Effector CD8-positive, alpha-beta T cell (primary cell): ENCODE measurements around the gene TIMM10.
A peak's percentile ranks its signal among the peaks of the same experiment; 100 is the strongest.

ENCODE experiments used
- DNase-seq: peaks from one replicate; lab custom pipeline; 2025; lab: John Stamatoyannopoulos, UW

Gene TIMM10

GRCh38 chr11:57504511-57504910, 26.0 kb downstream of the TIMM10 start:
- DNase-seq, result no peak

GRCh38 chr11:57502870-57503269, 27.7 kb downstream of the TIMM10 start:
- no peak for DNase-seq

DNA sequence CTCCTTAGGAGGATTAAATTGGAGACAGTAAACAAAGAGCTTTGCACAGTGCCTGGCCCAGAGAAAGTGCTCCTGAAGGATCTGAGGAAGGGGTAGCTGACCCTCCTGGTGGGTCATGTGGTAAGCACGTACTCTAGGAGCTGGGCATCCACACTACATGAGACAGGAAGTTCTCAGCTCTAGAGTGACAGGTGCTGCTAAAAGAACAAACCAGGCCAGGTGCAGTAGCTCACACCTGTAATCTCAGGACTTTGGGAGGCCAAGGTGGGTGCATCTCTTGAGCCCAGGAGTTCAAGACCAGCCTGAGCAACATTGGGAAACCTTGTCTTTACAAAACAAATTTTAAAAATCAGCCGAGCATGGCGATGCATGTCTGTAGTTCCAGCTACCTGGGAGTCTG, 28.2 kb downstream of the TIMM10 start:
- DNase-seq, result no peak

- no peak for DNase-seq
Measured at GRCh38 chr11:57501953-57502352, 28.6 kb downstream of the TIMM10 start.

DNA sequence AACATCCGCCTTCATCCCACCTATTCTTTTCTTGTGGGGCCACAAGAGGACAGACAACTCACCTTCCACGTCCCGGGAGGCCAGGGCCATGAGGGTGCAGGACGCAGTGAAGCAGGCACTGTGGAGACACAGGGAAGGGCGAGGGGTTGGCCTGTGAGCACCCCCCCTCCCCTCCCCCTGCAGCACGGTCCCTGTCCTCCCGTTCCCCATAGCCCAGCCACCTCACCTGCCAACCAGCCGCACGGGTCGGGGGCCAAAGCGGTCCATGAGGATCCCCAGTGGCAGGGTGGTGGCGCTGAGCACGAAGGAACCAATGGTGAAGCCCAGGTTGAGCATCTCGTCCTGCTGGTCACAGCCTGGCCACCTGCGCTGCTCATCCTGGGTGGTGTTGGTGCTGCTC, 29.6 kb downstream of the TIMM10 start:
- no peak for DNase-seq

DNA sequence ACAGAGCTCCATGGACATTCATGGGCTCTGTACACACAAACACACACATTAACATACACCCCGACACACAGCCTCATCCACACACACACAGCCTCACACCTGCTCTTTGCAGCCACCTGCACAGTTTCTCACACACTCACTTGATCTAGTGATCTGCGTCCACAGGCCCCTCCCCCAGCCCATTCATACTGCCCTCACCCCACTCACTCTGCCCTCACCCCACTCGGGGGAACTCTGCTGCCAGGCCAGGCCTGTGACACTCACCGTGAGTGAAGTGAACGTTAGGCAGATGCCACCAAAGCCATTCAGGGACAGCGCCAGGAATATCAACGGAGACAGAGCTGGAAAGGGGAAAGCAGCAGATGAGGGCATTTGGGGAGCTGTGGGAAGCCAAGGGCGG, 30.0 kb downstream of the TIMM10 start:
- DNase-seq, result no peak

DNA sequence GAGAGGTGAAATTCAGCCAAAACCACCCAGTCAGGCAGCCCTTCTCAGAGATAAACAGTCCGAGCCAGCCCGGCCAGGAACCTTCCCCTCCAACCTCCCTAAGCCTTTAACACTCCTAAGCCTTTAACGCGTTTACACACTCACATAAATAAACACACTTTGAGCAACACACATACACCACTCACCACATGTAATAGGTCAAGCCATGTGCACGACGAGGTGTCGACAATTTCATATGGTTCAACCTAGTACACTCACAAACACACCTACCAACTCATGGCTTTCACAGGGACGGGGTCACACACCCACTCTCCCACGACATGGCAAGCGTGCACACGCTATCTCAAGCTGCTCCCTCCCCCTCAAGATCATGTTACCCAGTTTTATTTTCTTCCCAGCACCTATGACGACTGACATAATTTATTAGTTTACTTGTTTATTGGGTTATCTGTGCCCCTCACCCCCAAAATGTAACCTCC, 30.5 kb downstream of the TIMM10 start:
- no peak for DNase-seq

DNA sequence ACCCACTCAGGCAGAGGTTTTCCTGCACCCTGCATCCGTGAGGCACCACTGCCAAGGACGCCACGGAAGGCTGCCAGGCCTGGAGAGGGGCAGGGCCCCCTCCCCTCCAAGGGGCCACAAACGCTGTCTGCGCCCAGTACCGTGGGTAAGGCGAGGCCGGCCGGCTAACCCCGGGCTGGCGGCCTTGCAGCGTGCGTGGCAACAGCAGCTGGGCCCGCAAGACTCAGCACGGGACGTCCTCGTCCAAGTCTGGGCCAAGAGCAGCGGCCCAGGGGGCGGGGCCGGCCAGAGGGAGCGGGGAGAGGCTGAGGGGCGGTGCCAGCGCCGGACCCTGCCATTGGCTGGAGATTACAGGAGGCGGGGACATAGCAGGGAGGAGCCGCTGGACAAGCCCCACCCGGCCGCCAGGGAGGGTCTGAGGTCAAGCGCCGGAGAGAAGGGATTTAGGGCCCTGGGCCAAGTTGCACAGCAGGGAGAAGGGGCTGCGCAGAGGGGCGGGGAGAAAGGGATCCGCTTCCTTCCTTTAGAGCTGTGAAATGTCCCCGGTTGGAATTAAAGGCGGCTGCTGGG, 31.1 kb downstream of the TIMM10 start:
- no peak for DNase-seq

GRCh38 chr11:57498540-57498939, 32.0 kb downstream of the TIMM10 start:
- DNase-seq, result no peak

- DNase-seq, result no peak
Measured at GRCh38 chr11:57497303-57498247, 33.0 kb downstream of the TIMM10 start.

DNA sequence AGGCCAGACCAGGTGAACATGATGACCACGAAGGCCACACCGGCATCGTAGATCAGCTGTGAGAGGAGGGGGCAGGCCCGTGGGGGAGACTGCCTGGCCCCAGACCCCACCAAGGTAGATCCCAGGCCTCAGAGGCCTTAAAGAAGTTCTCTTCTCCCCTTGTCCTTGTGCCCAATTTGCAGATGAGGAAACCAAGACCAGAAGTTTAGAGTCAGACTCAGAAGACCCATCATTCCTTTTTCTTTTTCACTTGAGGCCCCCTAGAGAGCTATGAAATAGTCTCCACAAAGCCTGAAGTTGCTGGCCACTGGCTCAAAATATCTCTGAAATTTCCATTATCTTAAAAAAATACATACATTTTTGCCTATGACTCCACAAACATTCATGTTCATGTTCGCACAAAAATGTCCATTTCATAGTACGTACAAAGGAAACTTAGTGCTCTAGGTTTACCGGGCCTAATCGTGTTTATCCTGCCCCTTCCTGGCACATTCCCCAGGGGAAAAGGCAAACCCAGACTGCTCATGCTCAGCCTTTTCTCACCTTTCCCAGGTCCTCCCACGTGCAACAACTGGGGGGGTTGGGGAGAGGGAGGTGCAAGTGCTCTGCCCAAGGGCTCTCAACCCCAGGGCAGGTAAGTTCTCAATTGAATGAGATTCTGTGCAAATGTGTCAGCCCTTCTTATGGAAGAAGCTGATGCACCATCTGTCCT, 34.3 kb downstream of the TIMM10 start:
- no peak for DNase-seq

GRCh38 chr11:57493507-57494503, 36.7 kb downstream of the TIMM10 start:
- DNase-seq, result peak; percentile 63

- DNase-seq, result peak; percentile 14
Measured at GRCh38 chr11:57491371-57492061, 39.0 kb downstream of the TIMM10 start.

- no peak for DNase-seq
Measured at GRCh38 chr11:57490456-57491248, 39.9 kb downstream of the TIMM10 start.

DNA sequence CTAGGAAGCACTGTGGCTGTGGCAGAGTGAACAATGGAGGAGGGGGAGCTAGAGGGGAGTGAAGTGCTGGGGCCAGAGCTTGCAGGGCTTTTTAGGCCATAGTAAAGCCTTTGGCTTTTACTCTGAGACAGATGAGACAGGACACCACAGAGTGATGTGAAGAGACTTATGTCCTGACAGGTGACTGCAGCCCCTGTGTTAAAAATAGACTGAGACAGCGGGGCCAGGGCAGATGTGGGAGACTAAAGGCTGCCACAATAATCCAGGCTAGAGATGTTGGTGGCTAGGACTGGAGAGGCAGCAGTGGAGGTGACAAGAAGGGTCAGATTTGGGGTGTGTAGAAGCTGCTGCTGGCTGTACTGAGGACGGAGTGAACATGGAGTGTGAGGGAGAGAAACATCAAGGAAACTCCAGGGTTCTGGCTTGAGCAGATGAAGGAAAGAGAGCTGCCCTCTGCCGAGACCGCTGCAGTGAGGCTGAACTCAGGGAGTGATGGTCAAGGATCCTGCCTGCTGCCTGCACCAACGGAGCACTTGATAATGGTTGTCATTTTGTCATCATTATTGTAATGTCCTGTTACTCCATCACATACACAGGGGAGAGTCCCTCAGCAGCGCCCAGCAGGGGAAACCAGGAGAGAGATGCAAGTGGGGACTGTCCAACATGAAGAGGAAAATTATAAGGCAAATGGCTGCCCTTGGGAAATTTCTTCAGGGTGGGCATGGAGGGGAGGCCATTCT, 42.5 kb downstream of the TIMM10 start:
- DNase-seq, result no peak

- no peak for DNase-seq
Measured at GRCh38 chr11:57487021-57487778, 43.4 kb downstream of the TIMM10 start.

DNA sequence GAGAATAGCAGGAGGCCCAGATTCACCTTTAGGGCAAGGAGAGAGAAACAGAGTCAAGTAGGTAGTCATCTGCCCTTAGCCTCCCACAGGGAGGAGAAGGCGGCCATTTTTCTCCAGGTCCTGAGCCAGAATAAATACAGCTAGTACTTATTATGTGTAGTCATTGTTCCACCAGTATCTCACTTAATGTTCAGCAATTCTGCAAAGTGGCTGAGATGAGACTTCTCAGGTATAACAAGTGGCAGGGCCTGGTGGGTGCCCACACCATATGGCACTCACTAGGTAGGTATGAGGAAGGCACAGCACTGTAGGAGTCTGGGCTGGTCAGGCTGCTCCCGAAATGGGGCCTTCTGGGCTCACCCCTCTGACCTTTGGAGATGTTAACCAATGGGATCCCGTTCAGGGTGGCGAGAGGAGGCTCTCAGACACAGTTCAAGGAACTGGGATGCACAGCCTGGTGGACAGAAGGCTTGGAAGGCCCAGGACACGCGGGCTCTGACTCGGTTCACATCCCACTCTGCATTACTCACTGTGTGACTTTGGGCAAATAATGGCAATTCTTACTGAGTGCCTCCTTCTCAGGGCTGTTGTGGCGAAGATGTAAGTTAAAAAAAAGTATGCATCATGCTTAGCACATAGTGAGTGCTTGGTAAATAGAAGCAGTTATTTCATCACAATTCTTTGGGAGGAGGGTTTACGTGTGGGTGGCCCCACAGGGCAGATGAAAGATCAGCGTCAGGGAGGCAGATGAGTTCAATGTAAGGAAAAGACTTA, 45.1 kb downstream of the TIMM10 start:
- DNase-seq, result no peak
